ENCODE measurements around the gene PCDHB2.
"Not testable (repeated sequence)": the region's sequence is repeated elsewhere in the genome, so short reads cannot be mapped to it uniquely, and the experiment has no call there.

PCDHB2 gene

GRCh38 chr5:141135718-141136266 is 41.4 kb downstream of the PCDHB2 start:
- DNase-seq (ENCODE audit: low read depth in 3 of 3) = no peak

- DNase-seq (ENCODE audit: low read depth in 3 of 3) = not testable (repeated sequence)
Measured at GRCh38 chr5:141137346-141137745, 42.9 kb downstream of the PCDHB2 start.
